Measurements from ENCODE around the gene KLK2.

KLK2 gene

DNA sequence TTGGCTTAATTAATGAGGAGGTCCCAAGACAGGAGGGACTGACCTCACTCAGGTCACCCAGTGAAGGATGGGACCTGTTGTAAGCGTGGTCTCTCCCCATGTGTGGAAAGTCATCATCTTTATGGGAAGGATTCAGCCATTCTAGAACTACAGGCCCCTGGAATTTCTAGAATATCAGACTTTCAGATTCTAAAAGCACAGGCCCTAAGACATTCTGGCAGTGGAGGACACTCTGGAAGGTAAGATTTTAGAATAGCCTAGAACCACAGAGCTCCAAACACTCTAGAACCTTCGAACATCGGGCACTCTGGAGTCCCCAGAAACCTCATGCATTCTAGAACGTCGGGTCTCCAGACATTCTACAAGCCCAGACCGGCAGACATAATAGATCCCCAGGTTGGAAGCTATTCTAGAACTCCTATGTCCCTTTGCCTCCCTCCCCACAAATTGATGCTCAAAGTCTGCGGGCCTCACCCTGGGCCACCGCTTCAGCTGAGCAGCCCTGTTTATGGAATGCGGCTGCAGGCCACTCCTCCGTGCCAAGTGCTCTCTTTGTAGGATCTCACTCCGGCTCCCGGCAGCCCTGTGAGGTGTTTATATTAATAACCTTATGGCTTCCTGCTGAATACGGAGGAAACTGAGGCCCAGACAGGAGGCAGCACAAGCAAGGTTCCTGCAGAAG lies 38.0 kb upstream of the KLK2 start:
- Histone ChIP-seq H3K9me3 (ENCODE audit: control insufficient read depth in 1 of 2, low read length in 2 of 2) (no peaks in the 10 kb centered on the region), H3K27ac (ENCODE audit: low read depth, low read length) (no peak overlapping the region), H3K27me3 (ENCODE audit: control insufficient read depth in 1 of 2, insufficient read depth in 2 of 2, low read length in 2 of 2) (no peaks in the 10 kb centered on the region), H3K9ac (ENCODE audit: low read depth in 1 of 2, low read length in 2 of 2) (peak overlapping the region; percentile 65 to 75), H3K4me1 (ENCODE audit: control insufficient read depth in 1 of 2, insufficient read depth in 2 of 2, low read length in 2 of 2) (peaks cover 6 to 17% of the 10 kb centered on the region in 2 donors), H3K4me3 (ENCODE audit: low read depth in 1 of 2, low read length in 2 of 2) (peak overlapping the region; percentile 76 to 79), H3K36me3 (ENCODE audit: control insufficient read depth in 1 of 2, insufficient read depth in 2 of 2, low read length in 2 of 2) (no peaks in the 10 kb centered on the region)

DNA sequence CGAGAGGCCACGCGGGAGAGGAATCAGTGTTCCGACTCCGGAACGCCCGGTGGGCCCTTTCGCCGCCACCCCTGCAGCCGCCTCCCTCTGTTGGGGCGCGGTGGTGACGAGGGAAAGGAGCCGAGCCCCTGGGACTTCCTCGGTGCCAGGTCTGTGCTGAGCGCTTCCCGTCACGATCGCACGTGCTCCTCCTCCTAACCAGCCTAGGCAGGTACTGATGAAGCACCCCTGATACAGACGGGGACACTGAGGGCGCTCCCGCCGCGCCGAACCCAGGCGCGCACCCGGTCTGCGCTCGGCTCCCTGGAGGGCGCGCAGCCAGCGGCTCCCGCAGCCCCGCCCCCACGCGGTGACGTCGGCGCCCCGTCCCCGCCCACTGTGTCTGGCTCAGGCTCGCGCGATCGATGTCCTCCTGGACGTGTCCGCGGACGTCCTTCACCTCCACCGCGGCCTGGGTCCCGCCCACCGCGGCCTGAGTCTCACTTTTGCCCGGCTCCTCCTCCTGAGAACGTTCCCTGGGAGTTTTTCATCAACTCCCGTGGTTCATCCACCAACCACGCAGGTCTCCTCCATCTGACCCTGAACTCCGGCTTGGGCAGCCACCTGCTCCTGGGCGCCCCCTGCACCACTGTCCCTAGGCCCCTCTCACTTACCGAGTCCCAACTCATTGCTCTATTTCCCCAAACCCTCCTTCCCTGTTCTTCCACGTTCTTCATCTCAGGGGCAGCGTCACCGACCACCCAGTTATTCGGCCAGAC lies 37.3 kb upstream of the KLK2 start:
- Histone ChIP-seq H3K4me1 (ENCODE audit: control insufficient read depth in 1 of 2, insufficient read depth in 2 of 2, low read length in 2 of 2) (peaks cover 6 to 17% of the 10 kb centered on the region in 2 donors), H3K4me3 (ENCODE audit: low read depth in 1 of 2, low read length in 2 of 2) (peak overlapping the region; percentile 76 to 79), H3K27ac (ENCODE audit: low read depth, low read length) (peak overlapping the region; percentile 3), H3K27me3 (ENCODE audit: control insufficient read depth in 1 of 2, insufficient read depth in 2 of 2, low read length in 2 of 2) (no peaks in the 10 kb centered on the region), H3K9ac (ENCODE audit: low read depth in 1 of 2, low read length in 2 of 2) (peak overlapping the region; percentile 65 to 75), H3K36me3 (ENCODE audit: control insufficient read depth in 1 of 2, insufficient read depth in 2 of 2, low read length in 2 of 2) (no peaks in the 10 kb centered on the region), H3K9me3 (ENCODE audit: control insufficient read depth in 1 of 2, low read length in 2 of 2) (no peaks in the 10 kb centered on the region)

DNA sequence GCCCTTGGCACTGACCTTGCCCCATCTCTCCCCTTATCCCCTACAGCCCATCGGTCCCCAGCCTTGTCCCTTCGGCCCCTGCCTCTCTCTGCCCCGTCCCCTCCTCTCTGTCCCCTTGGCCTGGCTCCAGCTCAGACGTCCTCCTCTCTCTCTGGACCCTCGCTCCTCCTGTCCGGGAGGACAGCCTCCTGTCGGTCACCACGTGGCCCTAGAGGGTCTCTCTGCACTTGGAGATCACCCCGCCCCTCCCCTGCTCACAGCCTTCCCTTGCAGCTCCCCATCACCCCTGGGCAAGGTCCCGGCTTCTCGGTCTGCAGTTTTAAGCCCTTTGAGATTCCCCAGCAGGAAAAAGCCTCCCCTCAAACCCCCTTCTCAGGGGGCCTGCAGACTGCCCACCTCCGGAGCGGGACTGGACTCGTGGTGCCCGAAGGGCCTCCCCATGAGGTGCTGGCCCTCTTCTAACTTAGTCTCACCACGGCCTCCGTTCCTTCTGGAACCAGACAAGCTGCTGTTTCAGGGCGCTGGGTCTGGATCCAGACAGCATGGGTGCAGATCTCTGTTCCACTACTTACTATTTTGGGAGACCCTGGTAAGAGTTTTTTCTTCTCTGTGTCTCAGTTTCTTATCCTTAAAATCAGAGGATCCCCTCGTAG lies 36.6 kb upstream of the KLK2 start:
- H3K9me3 ChIP-seq (ENCODE audit: control insufficient read depth in 1 of 2, low read length in 2 of 2): no peaks in the 10 kb centered on the region
- H3K9ac ChIP-seq (ENCODE audit: low read depth in 1 of 2, low read length in 2 of 2): peak overlapping the region; percentile 48 to 75
- H3K27me3 ChIP-seq (ENCODE audit: control insufficient read depth in 1 of 2, insufficient read depth in 2 of 2, low read length in 2 of 2): peaks cover 0 to 2% of the 10 kb centered on the region in 2 donors
- H3K4me3 ChIP-seq (ENCODE audit: low read depth in 1 of 2, low read length in 2 of 2): peak overlapping the region; percentile 76 to 79
- peaks cover 6 to 17% of the 10 kb centered on the region in 2 donors for H3K4me1 ChIP-seq (ENCODE audit: control insufficient read depth in 1 of 2, insufficient read depth in 2 of 2, low read length in 2 of 2)
- H3K27ac ChIP-seq (ENCODE audit: low read depth, low read length): peak overlapping the region; percentile 3
- H3K36me3 ChIP-seq (ENCODE audit: control insufficient read depth in 1 of 2, insufficient read depth in 2 of 2, low read length in 2 of 2): no peaks in the 10 kb centered on the region

DNA sequence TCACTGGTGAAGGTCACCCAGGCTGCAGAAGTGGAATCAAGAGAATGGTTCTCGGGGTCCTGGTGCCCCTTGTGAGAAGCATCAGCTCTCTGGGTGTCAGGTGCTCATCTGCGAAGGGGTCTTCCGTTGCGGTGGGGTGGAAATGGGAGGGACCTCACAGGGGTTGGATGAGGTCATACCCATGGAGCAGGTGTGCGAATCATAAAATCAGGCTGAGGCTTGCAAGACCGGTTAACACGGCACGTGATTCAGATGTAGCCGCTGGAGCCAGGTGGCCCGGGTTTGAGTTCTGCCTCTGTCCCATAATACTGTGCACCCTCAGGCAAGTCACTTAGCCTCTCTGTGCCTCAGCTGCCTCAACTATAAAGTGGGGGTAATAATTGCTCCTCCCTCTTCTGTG lies 35.9 kb upstream of the KLK2 start:
- Histone ChIP-seq H3K27me3 (ENCODE audit: control insufficient read depth in 1 of 2, insufficient read depth in 2 of 2, low read length in 2 of 2) (peaks cover 0 to 2% of the 10 kb centered on the region in 2 donors), H3K9me3 (ENCODE audit: control insufficient read depth in 1 of 2, low read length in 2 of 2) (no peaks in the 10 kb centered on the region), H3K9ac (ENCODE audit: low read depth in 1 of 2, low read length in 2 of 2) (no peak overlapping the region), H3K36me3 (ENCODE audit: control insufficient read depth in 1 of 2, insufficient read depth in 2 of 2, low read length in 2 of 2) (no peaks in the 10 kb centered on the region), H3K4me1 (ENCODE audit: control insufficient read depth in 1 of 2, insufficient read depth in 2 of 2, low read length in 2 of 2) (peaks cover 6 to 17% of the 10 kb centered on the region in 2 donors), H3K4me3 (ENCODE audit: low read depth in 1 of 2, low read length in 2 of 2) (no peak overlapping the region), H3K27ac (ENCODE audit: low read depth, low read length) (no peak overlapping the region)

DNA sequence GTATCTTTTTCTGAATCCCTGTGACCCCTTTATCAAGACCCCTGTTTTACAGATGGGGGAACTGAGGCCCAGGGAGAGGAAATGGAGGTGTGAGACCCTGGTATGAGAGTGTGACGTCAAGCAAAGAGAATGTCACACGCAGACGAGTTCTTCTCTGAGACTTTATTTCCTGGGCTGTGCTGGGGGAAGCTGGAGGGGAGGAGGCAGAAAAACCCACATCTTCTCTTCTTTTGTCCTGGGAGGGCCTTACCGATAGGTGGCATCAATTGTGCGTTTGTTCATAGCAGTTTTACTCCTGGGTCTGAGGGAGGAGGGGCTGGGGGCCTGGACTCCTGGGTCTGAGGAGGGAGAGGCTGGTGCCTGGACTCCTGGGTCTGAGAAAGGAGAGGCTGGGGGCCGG lies 35.0 kb upstream of the KLK2 start:
- H3K27ac ChIP-seq (ENCODE audit: low read depth, low read length): no peak overlapping the region
- H3K9me3 ChIP-seq (ENCODE audit: control insufficient read depth in 1 of 2, low read length in 2 of 2): no peaks in the 10 kb centered on the region
- H3K9ac ChIP-seq (ENCODE audit: low read depth in 1 of 2, low read length in 2 of 2): no peak overlapping the region
- peaks cover 0 to 2% of the 10 kb centered on the region in 2 donors for H3K27me3 ChIP-seq (ENCODE audit: control insufficient read depth in 1 of 2, insufficient read depth in 2 of 2, low read length in 2 of 2)
- peaks cover 6 to 17% of the 10 kb centered on the region in 2 donors for H3K4me1 ChIP-seq (ENCODE audit: control insufficient read depth in 1 of 2, insufficient read depth in 2 of 2, low read length in 2 of 2)
- H3K36me3 ChIP-seq (ENCODE audit: control insufficient read depth in 1 of 2, insufficient read depth in 2 of 2, low read length in 2 of 2): no peaks in the 10 kb centered on the region
- no peak overlapping the region for H3K4me3 ChIP-seq (ENCODE audit: low read depth in 1 of 2, low read length in 2 of 2)

DNA sequence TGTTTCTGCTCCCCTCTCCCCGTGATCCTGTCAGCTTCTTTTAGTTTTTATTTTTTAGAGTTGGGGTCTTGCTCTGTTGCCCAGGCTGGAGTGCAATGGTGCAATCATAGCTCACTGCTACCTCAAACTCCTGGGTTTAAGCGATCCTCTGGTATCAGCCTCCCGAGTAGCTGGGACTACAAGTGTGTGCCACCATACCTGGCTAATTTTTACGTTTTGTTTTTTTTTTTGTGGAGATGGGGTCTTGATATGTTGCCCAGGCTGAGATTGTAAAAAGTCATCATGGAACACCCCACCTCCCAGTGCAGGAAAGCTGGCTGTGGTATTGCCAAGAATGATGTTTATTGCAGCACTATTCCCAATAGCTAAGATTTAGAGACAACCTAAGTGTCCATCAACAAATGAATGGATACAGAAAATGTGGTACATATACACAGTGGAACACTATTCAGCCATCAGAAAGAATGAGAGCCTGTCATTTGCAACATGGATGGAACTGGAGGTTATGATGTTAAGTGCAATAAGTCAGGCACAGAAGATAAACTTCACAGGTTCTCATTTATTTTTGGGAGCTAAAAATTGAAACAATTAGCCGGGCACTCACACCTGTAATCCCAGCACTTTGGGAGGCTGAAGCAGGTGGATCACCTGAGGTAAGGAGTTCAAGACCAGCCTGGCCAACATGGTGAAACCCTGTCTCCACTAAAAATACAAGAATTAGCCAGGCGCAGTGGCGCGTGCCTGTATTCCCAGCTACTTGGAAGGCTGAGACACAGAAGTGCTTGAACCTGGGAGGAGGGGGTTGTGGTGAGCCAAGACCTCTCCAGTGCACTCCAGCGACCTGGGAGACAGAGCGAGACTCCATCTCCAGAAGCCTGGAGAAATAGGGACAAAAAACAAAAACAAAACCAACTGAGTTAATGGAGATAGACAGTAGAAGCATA lies 33.3 kb upstream of the KLK2 start:
- Histone ChIP-seq H3K9me3 (ENCODE audit: control insufficient read depth in 1 of 2, low read length in 2 of 2) (no peaks in the 10 kb centered on the region), H3K9ac (ENCODE audit: low read depth in 1 of 2, low read length in 2 of 2) (no peak overlapping the region), H3K27ac (ENCODE audit: low read depth, low read length) (no peak overlapping the region), H3K4me1 (ENCODE audit: control insufficient read depth in 1 of 2, insufficient read depth in 2 of 2, low read length in 2 of 2) (peaks cover 6 to 16% of the 10 kb centered on the region in 2 donors), H3K27me3 (ENCODE audit: control insufficient read depth in 1 of 2, insufficient read depth in 2 of 2, low read length in 2 of 2) (peaks cover 0 to 7% of the 10 kb centered on the region in 2 donors), H3K36me3 (ENCODE audit: control insufficient read depth in 1 of 2, insufficient read depth in 2 of 2, low read length in 2 of 2) (no peaks in the 10 kb centered on the region), H3K4me3 (ENCODE audit: low read depth in 1 of 2, low read length in 2 of 2) (no peak overlapping the region)

DNA sequence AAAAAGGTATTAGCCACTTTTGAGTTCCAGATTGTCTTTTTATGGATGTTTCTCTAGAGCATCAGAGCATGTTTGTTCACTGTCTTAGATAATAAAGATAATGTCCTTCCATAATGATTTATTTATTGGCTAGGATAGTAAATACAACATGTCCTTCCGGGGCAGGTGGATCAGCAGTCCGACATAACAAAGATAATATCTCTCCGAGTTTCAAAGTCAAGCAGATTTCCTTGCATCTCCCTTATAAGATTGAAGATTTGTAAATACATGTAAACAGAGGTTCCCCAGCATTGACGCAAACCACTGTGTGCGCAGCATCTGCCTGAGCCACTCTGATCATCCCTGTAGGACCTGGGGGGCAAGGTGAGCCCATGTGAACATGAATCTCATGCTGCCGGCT lies 31.1 kb upstream of the KLK2 start:
- Histone ChIP-seq H3K27ac (ENCODE audit: low read depth, low read length) (no peak overlapping the region), H3K9ac (ENCODE audit: low read depth in 1 of 2, low read length in 2 of 2) (no peak overlapping the region), H3K27me3 (ENCODE audit: control insufficient read depth in 1 of 2, insufficient read depth in 2 of 2, low read length in 2 of 2) (peaks cover 0 to 7% of the 10 kb centered on the region in 2 donors), H3K36me3 (ENCODE audit: control insufficient read depth in 1 of 2, insufficient read depth in 2 of 2, low read length in 2 of 2) (no peaks in the 10 kb centered on the region), H3K4me3 (ENCODE audit: low read depth in 1 of 2, low read length in 2 of 2) (no peak overlapping the region), H3K4me1 (ENCODE audit: control insufficient read depth in 1 of 2, insufficient read depth in 2 of 2, low read length in 2 of 2) (no peaks in the 10 kb centered on the region), H3K9me3 (ENCODE audit: control insufficient read depth in 1 of 2, low read length in 2 of 2) (no peaks in the 10 kb centered on the region)

DNA sequence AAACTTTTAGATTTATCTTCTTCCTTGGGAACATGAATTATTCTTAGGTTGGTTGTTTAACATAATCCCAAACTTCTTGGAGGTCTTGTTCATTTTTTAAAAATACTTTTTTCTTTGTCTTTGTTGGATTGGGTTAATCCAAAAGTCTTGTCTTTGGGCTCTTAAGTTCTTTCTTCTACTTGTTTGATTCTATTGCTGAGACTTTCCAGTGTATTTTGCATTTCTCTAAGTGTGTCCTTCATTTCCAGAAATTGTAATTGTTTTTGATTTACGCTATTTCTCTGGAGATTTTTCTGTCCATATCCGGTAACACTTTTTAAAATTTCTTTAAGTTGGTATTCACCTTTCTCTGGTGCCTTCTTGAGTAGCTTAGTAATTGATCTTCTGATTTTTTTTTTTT lies 30.0 kb upstream of the KLK2 start:
- no peak overlapping the region for H3K9ac ChIP-seq (ENCODE audit: low read depth in 1 of 2, low read length in 2 of 2)
- peaks cover 0 to 7% of the 10 kb centered on the region in 2 donors for H3K27me3 ChIP-seq (ENCODE audit: control insufficient read depth in 1 of 2, insufficient read depth in 2 of 2, low read length in 2 of 2)
- H3K4me1 ChIP-seq (ENCODE audit: control insufficient read depth in 1 of 2, insufficient read depth in 2 of 2, low read length in 2 of 2): no peaks in the 10 kb centered on the region
- H3K4me3 ChIP-seq (ENCODE audit: low read depth in 1 of 2, low read length in 2 of 2): no peak overlapping the region
- H3K27ac ChIP-seq (ENCODE audit: low read depth, low read length): no peak overlapping the region
- H3K36me3 ChIP-seq (ENCODE audit: control insufficient read depth in 1 of 2, insufficient read depth in 2 of 2, low read length in 2 of 2): no peaks in the 10 kb centered on the region
- H3K9me3 ChIP-seq (ENCODE audit: control insufficient read depth in 1 of 2, low read length in 2 of 2): no peaks in the 10 kb centered on the region

DNA sequence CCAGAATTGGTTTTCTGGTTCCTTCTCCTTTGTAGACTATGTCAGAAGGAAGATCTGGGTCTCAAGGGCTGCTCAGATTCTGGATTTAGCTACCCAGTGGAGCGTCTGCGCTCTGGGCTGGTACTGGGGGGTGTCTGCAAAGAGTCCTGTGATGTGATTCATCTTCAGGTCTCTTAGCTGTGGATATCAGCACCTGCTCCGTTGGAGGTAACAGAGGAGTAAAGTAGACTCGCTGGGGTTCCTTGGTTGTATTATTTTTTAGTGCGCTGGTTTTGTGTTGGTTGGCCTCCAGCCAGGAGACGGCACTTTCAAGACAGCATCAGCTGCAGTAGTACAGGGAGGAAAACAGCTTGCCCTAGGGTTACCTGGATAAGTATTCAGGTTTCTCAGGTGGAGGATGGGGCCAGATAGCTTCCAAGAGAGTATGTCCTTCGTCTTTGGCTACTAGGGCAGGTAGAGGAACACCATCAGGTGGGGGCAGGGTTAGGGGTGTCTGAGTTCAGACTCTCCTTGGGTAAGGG lies 29.5 kb upstream of the KLK2 start:
- Histone ChIP-seq H3K9me3 (ENCODE audit: control insufficient read depth in 1 of 2, low read length in 2 of 2) (no peaks in the 10 kb centered on the region), H3K27me3 (ENCODE audit: control insufficient read depth in 1 of 2, insufficient read depth in 2 of 2, low read length in 2 of 2) (peaks cover 0 to 7% of the 10 kb centered on the region in 2 donors), H3K4me3 (ENCODE audit: low read depth in 1 of 2, low read length in 2 of 2) (no peak overlapping the region), H3K27ac (ENCODE audit: low read depth, low read length) (no peak overlapping the region), H3K36me3 (ENCODE audit: control insufficient read depth in 1 of 2, insufficient read depth in 2 of 2, low read length in 2 of 2) (no peaks in the 10 kb centered on the region), H3K4me1 (ENCODE audit: control insufficient read depth in 1 of 2, insufficient read depth in 2 of 2, low read length in 2 of 2) (no peaks in the 10 kb centered on the region), H3K9ac (ENCODE audit: low read depth in 1 of 2, low read length in 2 of 2) (no peak overlapping the region)

Measured in duodenal mucosa (tissue), 2 donors.